Large intestine (tissue), 3 donors: ENCODE measurements around the gene ADARB1. TPM values are rescaled to one million over a fixed set of nuclear protein-coding genes. Genes with fewer than 3 reads are reported as not detected.

ENCODE experiments used
- DNase-seq, 2 donors: peaks; one replicate each; pipeline versions ENCODE4 v3.0.0 to v3.0.0-alpha.2; 2013
- H3K27ac ChIP-seq: one replicate; pipeline ENCODE4 v1.5.1; 2013; ENCODE audit warnings: low read length
- H3K27me3 ChIP-seq: 2 replicates; pipeline ENCODE4 v1.6.1; 2013; ENCODE audit warnings: low read length; ENCODE audit not compliant: control insufficient read depth, insufficient read depth
- H3K36me3 ChIP-seq: 2 replicates; pipeline ENCODE4 v1.6.1; 2013; ENCODE audit warnings: low read length; ENCODE audit not compliant: control insufficient read depth, insufficient read depth
- H3K4me1 ChIP-seq: one replicate; pipeline ENCODE4 v1.6.1; 2013; ENCODE audit warnings: low read length; ENCODE audit not compliant: control insufficient read depth, insufficient read depth
- H3K4me3 ChIP-seq: one replicate; pipeline ENCODE4 v1.5.1; 2013; ENCODE audit warnings: low read length
- H3K9me3 ChIP-seq: one replicate; pipeline ENCODE4 v1.6.1; 2013; ENCODE audit warnings: mild to moderate bottlenecking, low read depth, low read length, moderate library complexity; ENCODE audit not compliant: control insufficient read depth
- WGBS: methylation state at CpG from one replicate; pipeline ENCODE4 v1.1.5; 2013; ENCODE audit warnings: low lambda C conversion rate; ENCODE audit not compliant: insufficient coverage; 5-methylcytosine and 5-hydroxymethylcytosine counted together
- polyA plus RNA-seq: library from polyadenylated mRNA; unstranded; fragments of 120-200 nt; gene quantifications from one replicate; pipeline ENCODE4 v1.2.1, GENCODE V29; 2013

ADARB1 gene
- polyA plus RNA-seq, 1 donor, result 12.1 TPM

GRCh38 chr21:45264146-45264911 lies 189.9 kb downstream of the ADARB1 start:
- Histone ChIP-seq H3K4me1 (peaks cover 3% of the 10 kb centered on the region), H3K27me3 (no peaks in the 10 kb centered on the region), H3K36me3 (peaks cover 45% of the 10 kb centered on the region), H3K27ac (no peak overlapping the region), H3K4me3 (no peak overlapping the region), H3K9me3 (peaks cover 3% of the 10 kb centered on the region)
- DNase-seq, result no peak
- no CpG with 5 or more reads among the region's 23 CpGs for WGBS

- no peak overlapping the region for H3K4me3 ChIP-seq
- WGBS, result no CpG with 5 or more reads among the region's 34 CpGs
- peaks cover 5% of the 10 kb centered on the region for H3K9me3 ChIP-seq
- H3K27ac ChIP-seq, result no peak overlapping the region
- DNase-seq, result no peak
- no peaks in the 10 kb centered on the region for H3K27me3 ChIP-seq
- H3K36me3 ChIP-seq, result peaks cover 49% of the 10 kb centered on the region
- H3K4me1 ChIP-seq, result peaks cover 3% of the 10 kb centered on the region
Observed at GRCh38 chr21:45264912-45265515, 190.6 kb downstream of the ADARB1 start.

GRCh38 chr21:45265721-45266517 lies 191.5 kb downstream of the ADARB1 start:
- no CpG with 5 or more reads among the region's 36 CpGs for WGBS
- DNase-seq, result no peak
- Histone ChIP-seq H3K27me3 (no peaks in the 10 kb centered on the region), H3K36me3 (peaks cover 58% of the 10 kb centered on the region), H3K4me3 (no peak overlapping the region), H3K4me1 (peaks cover 3% of the 10 kb centered on the region), H3K27ac (no peak overlapping the region), H3K9me3 (peaks cover 10% of the 10 kb centered on the region)

GRCh38 chr21:45266518-45267389 lies 192.4 kb downstream of the ADARB1 start:
- no peak overlapping the region for H3K4me3 ChIP-seq
- H3K9me3 ChIP-seq, result peaks cover 17% of the 10 kb centered on the region
- no peak for DNase-seq
- no peaks in the 10 kb centered on the region for H3K27me3 ChIP-seq
- peaks cover 3% of the 10 kb centered on the region for H3K4me1 ChIP-seq
- no peak overlapping the region for H3K27ac ChIP-seq
- peaks cover 63% of the 10 kb centered on the region for H3K36me3 ChIP-seq
- no CpG with 5 or more reads among the region's 41 CpGs for WGBS

- Histone ChIP-seq H3K36me3 (peaks cover 67% of the 10 kb centered on the region), H3K9me3 (peaks cover 17% of the 10 kb centered on the region), H3K4me1 (peaks cover 1% of the 10 kb centered on the region), H3K4me3 (no peak overlapping the region), H3K27ac (no peak overlapping the region), H3K27me3 (no peaks in the 10 kb centered on the region)
- DNase-seq, result no peak
- 100% methylated on average over 2 of the region's 16 CpGs for WGBS
Observed at GRCh38 chr21:45267390-45267760, 193.0 kb downstream of the ADARB1 start.

DNA sequence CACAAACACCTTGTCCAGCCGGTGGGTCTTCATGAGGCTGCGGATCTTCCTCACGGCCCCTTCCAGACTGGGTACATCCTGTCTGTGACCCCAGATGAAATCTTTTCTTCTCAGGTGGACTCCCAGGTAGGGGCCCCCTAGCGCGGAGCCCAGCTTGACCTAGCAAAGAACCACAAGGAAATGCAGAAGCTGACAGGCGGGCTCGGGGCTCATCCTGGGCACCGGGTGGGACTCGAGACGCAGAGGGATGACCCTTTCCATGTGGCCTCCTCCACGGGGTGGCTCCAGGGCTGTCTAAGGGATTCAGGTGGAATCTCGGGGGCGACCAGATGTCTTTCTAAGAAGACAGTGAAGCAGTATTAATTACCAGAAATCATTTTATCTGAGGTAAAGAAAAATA lies 195.5 kb downstream of the ADARB1 start:
- H3K4me1 ChIP-seq, result no peaks in the 10 kb centered on the region
- H3K4me3 ChIP-seq, result no peak overlapping the region
- H3K36me3 ChIP-seq, result peaks cover 68% of the 10 kb centered on the region
- no peak overlapping the region for H3K27ac ChIP-seq
- no peaks in the 10 kb centered on the region for H3K27me3 ChIP-seq
- peaks cover 17% of the 10 kb centered on the region for H3K9me3 ChIP-seq
- WGBS, result 100% methylated on average over 2 of the region's 13 CpGs
- no peak for DNase-seq

GRCh38 chr21:45270306-45270821 lies 196.0 kb downstream of the ADARB1 start:
- Histone ChIP-seq H3K27ac (no peak overlapping the region), H3K27me3 (no peaks in the 10 kb centered on the region), H3K4me3 (no peak overlapping the region), H3K4me1 (no peaks in the 10 kb centered on the region), H3K9me3 (peaks cover 17% of the 10 kb centered on the region), H3K36me3 (peaks cover 68% of the 10 kb centered on the region)
- no peak for DNase-seq
- no CpG with 5 or more reads among the region's 13 CpGs for WGBS

Other genes starting within 250 kb of the ADARB1 start
- gene PTTG1IP, start 200.9 kb upstream of the ADARB1 start, polyA plus RNA-seq, result 185 TPM
- gene ITGB2, start 153.7 kb upstream of the ADARB1 start, polyA plus RNA-seq, result 17.1 TPM
- 19.4 TPM for gene SLX9, start 134.6 kb upstream of the ADARB1 start, polyA plus RNA-seq
- gene POFUT2, start 213.3 kb downstream of the ADARB1 start, polyA plus RNA-seq, result 36.2 TPM